SK-N-MC (cell line): ENCODE results near the gene OR51V1.

Experiments
- EZH2 ChIP-seq: fragments of 200-600 bp; sonication (generic); IDR thresholded peaks from one replicate; pipeline ENCODE4 v1.6.1; 2017; ENCODE audit warnings: antibody characterized with exemption
- FOXP2 ChIP-seq: optimal IDR thresholded peaks from 2 replicates; pipeline ENCODE3; 2011; ENCODE audit warnings: mild to moderate bottlenecking, moderate library complexity; ENCODE audit not compliant: insufficient read depth; ENCODE audit errors: extremely low read length, control extremely low read depth
- POLR2AphosphoS5 ChIP-seq: IDR thresholded peaks from 2 replicates; pipeline ENCODE4 v1.6.1; 2012; ENCODE audit warnings: mild to moderate bottlenecking, low read depth, low read length, borderline replicate concordance

DNA sequence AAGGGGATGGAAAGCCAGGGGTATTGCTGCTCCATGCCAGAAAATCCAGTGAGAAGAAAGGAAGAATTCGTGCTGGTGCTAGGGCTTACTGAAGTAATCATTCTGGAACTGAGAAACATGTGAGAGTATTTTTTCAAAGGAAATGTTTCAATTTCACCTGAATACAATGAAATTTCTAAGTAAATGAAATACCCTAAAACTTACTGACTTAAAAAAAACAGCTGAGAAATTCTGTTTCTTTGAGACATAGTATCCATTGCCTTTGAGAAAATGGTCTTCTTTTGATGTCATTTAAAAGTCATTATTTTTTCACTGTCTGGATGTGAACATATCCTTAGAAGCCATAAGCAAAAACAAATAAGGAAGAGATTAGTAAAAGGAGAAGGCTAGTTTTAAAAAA, at the start of gene OR51V1:
- TF ChIP-seq EZH2, result no peak
- TF ChIP-seq POLR2AphosphoS5, result no peak
- no peak for TF ChIP-seq FOXP2
